COLO829 (cell line): ENCODE measurements around the gene TNFRSF25.
"Not testable (repeated sequence)": the region's sequence is repeated elsewhere in the genome, so short reads cannot be mapped to it uniquely, and the experiment has no call there.

Source experiments
- DNase-seq: peaks from one replicate; pipeline ENCODE4 v3.0.0; 2012; ENCODE audit warnings: low spot score

Gene TNFRSF25

GRCh38 chr1:6431645-6432579 lies 34.1 kb downstream of the TNFRSF25 start:
- DNase-seq = not testable (repeated sequence)

- DNase-seq = not testable (repeated sequence)
Observed at GRCh38 chr1:6429660-6430411, 36.1 kb downstream of the TNFRSF25 start.

GRCh38 chr1:6428453-6428852 lies 37.5 kb downstream of the TNFRSF25 start:
- not testable (repeated sequence) for DNase-seq

GRCh38 chr1:6427441-6428390 lies 38.3 kb downstream of the TNFRSF25 start:
- DNase-seq = no peak

- no peak for DNase-seq
Observed at GRCh38 chr1:6426972-6427350, 39.0 kb downstream of the TNFRSF25 start.

GRCh38 chr1:6426277-6426971 lies 39.5 kb downstream of the TNFRSF25 start:
- no peak for DNase-seq

GRCh38 chr1:6425658-6426057 lies 40.3 kb downstream of the TNFRSF25 start:
- DNase-seq = no peak

- DNase-seq = no peak
Observed at GRCh38 chr1:6424619-6425593, 41.1 kb downstream of the TNFRSF25 start, which contains the start of gene ESPN. TSS of gene ESPN (plus strand) at chr1:6424776. CDS start at chr1:6424956, 180 bp downstream.

- DNase-seq = no peak
Observed at GRCh38 chr1:6424000-6424565, 41.9 kb downstream of the TNFRSF25 start.

- no peak for DNase-seq
Observed at GRCh38 chr1:6423321-6423999, 42.5 kb downstream of the TNFRSF25 start.

- no peak for DNase-seq
Observed at GRCh38 chr1:6421266-6421665, 44.7 kb downstream of the TNFRSF25 start.

- DNase-seq = no peak
Observed at GRCh38 chr1:6420454-6421042, 45.4 kb downstream of the TNFRSF25 start.

- DNase-seq = no peak
Observed at GRCh38 chr1:6419804-6420453, 46.0 kb downstream of the TNFRSF25 start, which contains the start of gene HES2. TSS of gene HES2 (minus strand) at chr1:6419919. CDS start at chr1:6419820, 99 bp downstream.

GRCh38 chr1:6419397-6419803 lies 46.6 kb downstream of the TNFRSF25 start:
- DNase-seq = no peak

- DNase-seq = no peak
Observed at GRCh38 chr1:6418668-6419396, 47.1 kb downstream of the TNFRSF25 start.

GRCh38 chr1:6417961-6418667 lies 47.9 kb downstream of the TNFRSF25 start:
- no peak for DNase-seq

GRCh38 chr1:6416906-6417305 lies 49.1 kb downstream of the TNFRSF25 start:
- no peak for DNase-seq
